Esophagus squamous epithelium (tissue), 4 donors: Measurements from ENCODE around the gene NCOA1.

Experiments used
- POLR2A ChIP-seq, 4 donors: fragments of 450-650 bp; IDR thresholded peaks; one replicate each; pipeline ENCODE4 v1.6.1; 2017; ENCODE audit warnings: antibody characterized with exemption in 4 of 4, mild to moderate bottlenecking in 4 of 4, moderate library complexity in 3 of 4
- TF ChIP-seq, protein P1 (sequence below), 6 experiments: fragments of 450-650 bp in 4 of 6; fragments of 200-600 bp in 2 of 6; sonication (generic) in 2 of 6; IDR thresholded peaks; one replicate each; pipeline ENCODE4 v1.5.1; 2016 to 2019; ENCODE audit warnings: antibody characterized with exemption in 6 of 6, mild to moderate bottlenecking in 4 of 6, moderate library complexity in 4 of 6

- TF ChIP-seq, protein P1, sequence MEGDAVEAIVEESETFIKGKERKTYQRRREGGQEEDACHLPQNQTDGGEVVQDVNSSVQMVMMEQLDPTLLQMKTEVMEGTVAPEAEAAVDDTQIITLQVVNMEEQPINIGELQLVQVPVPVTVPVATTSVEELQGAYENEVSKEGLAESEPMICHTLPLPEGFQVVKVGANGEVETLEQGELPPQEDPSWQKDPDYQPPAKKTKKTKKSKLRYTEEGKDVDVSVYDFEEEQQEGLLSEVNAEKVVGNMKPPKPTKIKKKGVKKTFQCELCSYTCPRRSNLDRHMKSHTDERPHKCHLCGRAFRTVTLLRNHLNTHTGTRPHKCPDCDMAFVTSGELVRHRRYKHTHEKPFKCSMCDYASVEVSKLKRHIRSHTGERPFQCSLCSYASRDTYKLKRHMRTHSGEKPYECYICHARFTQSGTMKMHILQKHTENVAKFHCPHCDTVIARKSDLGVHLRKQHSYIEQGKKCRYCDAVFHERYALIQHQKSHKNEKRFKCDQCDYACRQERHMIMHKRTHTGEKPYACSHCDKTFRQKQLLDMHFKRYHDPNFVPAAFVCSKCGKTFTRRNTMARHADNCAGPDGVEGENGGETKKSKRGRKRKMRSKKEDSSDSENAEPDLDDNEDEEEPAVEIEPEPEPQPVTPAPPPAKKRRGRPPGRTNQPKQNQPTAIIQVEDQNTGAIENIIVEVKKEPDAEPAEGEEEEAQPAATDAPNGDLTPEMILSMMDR (IDR thresholded peaks at IDR 0.05) = no peak
- no peak for TF ChIP-seq POLR2A (IDR thresholded peaks at IDR 0.05)
Measured at GRCh38 chr2:24816884-24817283, 325.8 kb downstream of the NCOA1 start.
